Measurements from ENCODE around the gene SRP68. TPM values are rescaled to one million over a fixed set of nuclear protein-coding genes. Genes with fewer than 3 reads are reported as not detected.

SRP68 gene
- total and polyA plus RNA-seq, 4 donors = 17.7 to 36.7 (median 28.7) TPM

DNA sequence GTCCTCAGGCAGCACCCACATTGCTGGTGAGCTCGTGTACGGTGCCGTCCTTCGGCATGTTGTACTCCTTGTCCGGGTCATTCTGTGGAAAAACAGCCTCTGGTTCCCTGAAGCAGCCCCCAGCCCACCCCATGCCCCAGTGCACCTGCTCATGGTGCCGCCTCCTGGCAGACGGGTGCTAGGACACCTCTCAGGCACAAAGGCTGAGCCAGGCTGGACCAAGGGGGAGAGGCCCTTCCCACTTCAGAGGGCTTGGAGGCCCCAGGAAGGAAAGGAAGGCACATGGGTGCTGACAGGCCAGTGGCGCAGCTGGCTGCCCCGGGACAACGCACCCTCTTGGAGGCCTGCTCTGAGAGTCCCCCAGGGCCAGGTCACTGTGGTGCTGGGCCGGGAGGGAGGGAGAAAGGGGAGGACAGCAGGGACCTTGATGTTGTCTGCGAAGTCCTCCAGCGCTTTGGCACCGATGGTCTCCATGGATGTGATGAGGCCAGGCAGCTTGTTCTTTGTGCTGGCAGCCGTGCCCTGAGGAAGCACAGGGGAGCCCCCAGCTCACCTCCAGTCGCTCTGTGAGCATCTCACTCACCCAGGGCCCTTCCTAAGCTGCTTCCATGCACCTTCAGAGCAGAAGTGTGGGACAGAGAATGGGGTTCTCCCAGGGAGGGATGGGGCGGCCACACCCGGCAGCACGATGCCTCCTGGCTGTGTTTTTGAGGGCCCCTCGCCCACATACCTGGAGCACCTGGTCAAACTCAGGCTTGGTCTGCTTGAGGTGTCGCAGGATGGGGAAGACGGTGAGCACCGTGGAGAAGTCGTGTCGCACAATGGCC, 15.9 kb upstream of the SRP68 start:
- Histone ChIP-seq H3K9ac (ENCODE audit: low read depth in 1 of 2, low read length in 2 of 2) (no peak overlapping the region), H3K9me3 (ENCODE audit: control insufficient read depth in 4 of 4, low read length in 3 of 4) (no peaks in the 10 kb centered on the region), H3K4me3 (ENCODE audit: low read depth in 1 of 3, low read length in 3 of 3) (no peak overlapping the region), H3K4me1 (ENCODE audit: control insufficient read depth in 4 of 4, insufficient read depth in 4 of 4, low read length in 3 of 4) (no peaks in the 10 kb centered on the region), H3K27ac (ENCODE audit: low read depth in 1 of 2, low read length in 2 of 2) (no peak overlapping the region), H3K27me3 (ENCODE audit: control insufficient read depth in 4 of 4, insufficient read depth in 4 of 4, low read length in 3 of 4) (no peaks in the 10 kb centered on the region), H3K36me3 (ENCODE audit: control insufficient read depth in 4 of 4, insufficient read depth in 3 of 4, low read depth in 1 of 4, low read length in 3 of 4) (peaks cover 17 to 74% (median 44%) of the 10 kb centered on the region in 4 donors)
- 90% methylated on average over 25 of the region's 25 CpGs for WGBS
- TF ChIP-seq RAD21 (IDR thresholded peaks at IDR 0.05) (no peak), ZBTB33 (IDR thresholded peaks at IDR 0.05) (no peak), FOXA1 (IDR thresholded peaks at IDR 0.05) (no peak), JUND (IDR thresholded peaks at IDR 0.05) (no peak), GABPA (IDR thresholded peaks at IDR 0.05 in 1 of 2, conservative IDR thresholded peaks at IDR 0.05 in 1 of 2) (no peak), TAF1 (conservative IDR thresholded peaks at IDR 0.05) (no peak), CTCF (IDR thresholded peaks at IDR 0.05; ENCODE audit: low read depth, low read length, missing input control) (no peak), NR2F2 (IDR thresholded peaks at IDR 0.05) (no peak), HNF4G (IDR thresholded peaks at IDR 0.05) (no peak), EGR1 (IDR thresholded peaks at IDR 0.05; ENCODE audit: low read depth in 2 of 2) (no peak), YY1 (IDR thresholded peaks at IDR 0.05) (no peak)
- TF ChIP-seq, protein P1, sequence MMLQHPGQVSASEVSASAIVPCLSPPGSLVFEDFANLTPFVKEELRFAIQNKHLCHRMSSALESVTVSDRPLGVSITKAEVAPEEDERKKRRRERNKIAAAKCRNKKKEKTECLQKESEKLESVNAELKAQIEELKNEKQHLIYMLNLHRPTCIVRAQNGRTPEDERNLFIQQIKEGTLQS (IDR thresholded peaks at IDR 0.05) = no peak
- DNase-seq (ENCODE audit: low spot score) = no peak

DNA sequence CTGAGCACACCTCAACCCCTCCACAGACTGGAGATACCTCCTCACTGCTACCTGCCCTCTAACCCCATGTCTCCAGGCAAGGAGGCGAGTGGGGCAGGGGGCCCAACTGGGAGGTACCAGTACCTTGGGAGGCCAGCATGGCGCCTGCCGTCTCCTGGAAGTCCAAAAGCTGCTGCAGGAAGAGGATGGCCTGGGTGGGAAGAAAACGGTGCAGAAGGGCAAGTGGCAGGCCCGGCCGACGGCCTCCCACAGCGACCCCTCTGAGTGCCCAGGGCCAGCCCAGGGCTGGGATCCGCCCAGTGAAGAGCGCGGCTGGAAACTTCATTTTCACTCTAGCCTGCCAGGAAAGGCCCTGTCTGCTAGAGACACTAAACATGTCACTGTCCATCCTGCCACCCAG, 15.2 kb upstream of the SRP68 start:
- WGBS = 88% methylated on average over 11 of the region's 11 CpGs
- DNase-seq (ENCODE audit: low spot score) = no peak
- TF ChIP-seq CTCF (IDR thresholded peaks at IDR 0.05; ENCODE audit: low read depth, low read length, missing input control) (no peak), TAF1 (conservative IDR thresholded peaks at IDR 0.05) (no peak), EGR1 (IDR thresholded peaks at IDR 0.05; ENCODE audit: low read depth in 2 of 2) (no peak), HNF4G (IDR thresholded peaks at IDR 0.05) (no peak), JUND (IDR thresholded peaks at IDR 0.05) (no peak), FOXA1 (IDR thresholded peaks at IDR 0.05) (no peak), SP1 (IDR thresholded peaks at IDR 0.05) (no peak), GABPA (IDR thresholded peaks at IDR 0.05 in 1 of 2, conservative IDR thresholded peaks at IDR 0.05 in 1 of 2) (no peak), REST (IDR thresholded peaks at IDR 0.05) (no peak), YY1 (IDR thresholded peaks at IDR 0.05) (no peak), NR2F2 (IDR thresholded peaks at IDR 0.05) (no peak)
- TF ChIP-seq, protein P1 (IDR thresholded peaks at IDR 0.05) = no peak
- TF ChIP-seq, protein P2, sequence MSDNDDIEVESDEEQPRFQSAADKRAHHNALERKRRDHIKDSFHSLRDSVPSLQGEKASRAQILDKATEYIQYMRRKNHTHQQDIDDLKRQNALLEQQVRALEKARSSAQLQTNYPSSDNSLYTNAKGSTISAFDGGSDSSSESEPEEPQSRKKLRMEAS (IDR thresholded peaks at IDR 0.05) = no peak
- H3K9me3 ChIP-seq (ENCODE audit: control insufficient read depth in 4 of 4, low read length in 3 of 4) = no peaks in the 10 kb centered on the region
- H3K36me3 ChIP-seq (ENCODE audit: control insufficient read depth in 4 of 4, insufficient read depth in 3 of 4, low read depth in 1 of 4, low read length in 3 of 4) = peaks cover 17 to 71% (median 43%) of the 10 kb centered on the region in 4 donors
- no peak overlapping the region for H3K27ac ChIP-seq (ENCODE audit: low read depth in 1 of 2, low read length in 2 of 2)
- H3K4me1 ChIP-seq (ENCODE audit: control insufficient read depth in 4 of 4, insufficient read depth in 4 of 4, low read length in 3 of 4) = no peaks in the 10 kb centered on the region
- no peaks in the 10 kb centered on the region for H3K27me3 ChIP-seq (ENCODE audit: control insufficient read depth in 4 of 4, insufficient read depth in 4 of 4, low read length in 3 of 4)
- no peak overlapping the region for H3K4me3 ChIP-seq (ENCODE audit: low read depth in 1 of 3, low read length in 3 of 3)
- no peak overlapping the region for H3K9ac ChIP-seq (ENCODE audit: low read depth in 1 of 2, low read length in 2 of 2)
